Right atrium auricular region (tissue), 2 donors: ENCODE measurements around the gene TBC1D10A. TPM values are rescaled to one million over a fixed set of nuclear protein-coding genes. Genes with fewer than 3 reads are reported as not detected.

Source experiments
- DNase-seq: peaks from one replicate; pipeline ENCODE4 v3.0.0-alpha.2; 2019; ENCODE audit warnings: low spot score
- H3K27ac ChIP-seq, 2 donors: fragments of 200-600 bp; sonication (generic); 1 replicate in 1 of 2; 2 replicates in 1 of 2; pipeline ENCODE4 v1.5.1; 2016 to 2019
- H3K27me3 ChIP-seq, 2 donors: fragments of 200-600 bp; sonication (generic); one replicate each; pipeline versions ENCODE4 v1.5.1 to v1.6.0; 2017 to 2019
- H3K36me3 ChIP-seq: fragments of 200-600 bp; sonication (generic); one replicate; pipeline ENCODE4 v1.5.1; 2016
- H3K4me1 ChIP-seq, 2 donors: fragments of 200-600 bp; sonication (generic); one replicate each; pipeline versions ENCODE4 v1.5.1 to v1.6.0; 2017 to 2019
- H3K4me3 ChIP-seq, 2 donors: fragments of 200-600 bp; sonication (generic); 1 replicate in 1 of 2; 2 replicates in 1 of 2; pipeline ENCODE4 v1.5.1; 2017 to 2019; ENCODE audit warnings: mild to moderate bottlenecking in 1 of 2, moderate library complexity in 1 of 2
- H3K9me3 ChIP-seq, 2 donors: fragments of 200-600 bp; sonication (generic); one replicate each; pipeline ENCODE4 v1.5.1; 2019
- total RNA-seq, 2 donors: library from RNA; depleted of rRNA; stranded (reverse); fragments of >200 nt; gene quantifications; one replicate each; pipeline ENCODE4 v1.1.0, GENCODE V29; 2016
- TF ChIP-seq, protein P1 (sequence below), 2 donors: fragments of 200-600 bp; sonication (generic); IDR thresholded peaks; one replicate each; pipeline ENCODE4 v1.5.1; 2019; ENCODE audit warnings: antibody characterized with exemption in 2 of 2

TBC1D10A gene
- total RNA-seq, 2 donors from 2014 or later, result 5.9 to 9.3 TPM

DNA sequence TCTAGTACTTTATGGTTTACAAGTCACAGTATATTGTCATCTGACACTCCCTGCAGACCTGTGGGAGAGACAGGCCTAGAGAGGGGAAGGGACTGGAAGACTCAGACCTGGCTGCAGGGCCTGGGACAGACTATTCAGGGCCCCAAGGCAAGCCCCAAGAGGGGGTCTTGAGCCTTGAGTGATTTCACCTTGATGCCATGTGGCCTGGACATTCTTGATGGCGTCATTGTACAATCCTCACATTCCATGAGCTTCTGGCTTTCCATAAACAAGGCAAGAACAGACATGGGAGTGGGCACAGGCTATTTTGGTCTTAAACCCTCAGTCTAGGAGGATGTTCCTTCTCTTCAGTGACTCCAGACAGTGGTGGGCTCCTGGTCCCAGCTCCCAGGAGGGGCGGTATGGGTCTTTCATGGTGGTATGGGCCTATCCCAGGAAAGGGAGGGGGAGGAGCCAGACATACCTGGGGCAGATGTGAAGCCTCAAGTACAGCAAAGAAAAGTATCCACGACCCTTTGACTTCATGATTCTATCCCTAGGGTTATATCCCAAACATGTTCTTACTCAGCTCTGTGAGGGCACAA, 1.8 kb upstream of the TBC1D10A start:
- Histone ChIP-seq H3K27ac (no peak overlapping the region), H3K9me3 (no peaks in the 10 kb centered on the region), H3K4me1 (peaks cover 0 to 32% of the 10 kb centered on the region in 2 donors), H3K27me3 (no peaks in the 10 kb centered on the region), H3K36me3 (peaks cover 14% of the 10 kb centered on the region), H3K4me3 (no peak overlapping the region)
- TF ChIP-seq, protein P1, sequence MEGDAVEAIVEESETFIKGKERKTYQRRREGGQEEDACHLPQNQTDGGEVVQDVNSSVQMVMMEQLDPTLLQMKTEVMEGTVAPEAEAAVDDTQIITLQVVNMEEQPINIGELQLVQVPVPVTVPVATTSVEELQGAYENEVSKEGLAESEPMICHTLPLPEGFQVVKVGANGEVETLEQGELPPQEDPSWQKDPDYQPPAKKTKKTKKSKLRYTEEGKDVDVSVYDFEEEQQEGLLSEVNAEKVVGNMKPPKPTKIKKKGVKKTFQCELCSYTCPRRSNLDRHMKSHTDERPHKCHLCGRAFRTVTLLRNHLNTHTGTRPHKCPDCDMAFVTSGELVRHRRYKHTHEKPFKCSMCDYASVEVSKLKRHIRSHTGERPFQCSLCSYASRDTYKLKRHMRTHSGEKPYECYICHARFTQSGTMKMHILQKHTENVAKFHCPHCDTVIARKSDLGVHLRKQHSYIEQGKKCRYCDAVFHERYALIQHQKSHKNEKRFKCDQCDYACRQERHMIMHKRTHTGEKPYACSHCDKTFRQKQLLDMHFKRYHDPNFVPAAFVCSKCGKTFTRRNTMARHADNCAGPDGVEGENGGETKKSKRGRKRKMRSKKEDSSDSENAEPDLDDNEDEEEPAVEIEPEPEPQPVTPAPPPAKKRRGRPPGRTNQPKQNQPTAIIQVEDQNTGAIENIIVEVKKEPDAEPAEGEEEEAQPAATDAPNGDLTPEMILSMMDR (IDR thresholded peaks at IDR 0.05), result no peak
- DNase-seq, result no peak

DNA sequence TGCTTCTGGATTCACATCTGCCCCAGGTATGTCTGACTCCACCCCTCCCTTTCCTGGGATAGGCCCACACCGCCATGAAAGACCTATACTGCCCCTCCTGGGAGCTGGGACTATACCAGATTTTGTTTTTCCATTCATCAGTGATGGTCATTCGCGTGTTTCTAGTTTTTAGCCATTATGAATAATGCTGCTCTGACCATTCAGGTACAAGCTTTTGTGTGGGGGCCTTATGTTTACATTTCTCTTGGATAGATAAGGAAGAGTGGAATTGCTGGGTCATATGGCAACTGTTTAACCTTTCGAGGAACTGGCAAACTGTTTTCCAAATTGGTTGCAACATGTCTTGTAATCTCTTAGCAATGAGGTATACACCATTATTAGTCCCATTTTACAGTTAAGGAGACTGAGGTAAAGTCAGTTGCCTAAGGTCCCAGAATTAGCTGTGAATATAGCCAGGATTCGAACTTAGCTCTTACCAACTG, 1.2 kb upstream of the TBC1D10A start:
- no peak for DNase-seq
- Histone ChIP-seq H3K36me3 (peaks cover 7% of the 10 kb centered on the region), H3K27me3 (no peaks in the 10 kb centered on the region), H3K4me3 (no peak overlapping the region), H3K9me3 (no peaks in the 10 kb centered on the region), H3K27ac (no peak overlapping the region), H3K4me1 (peaks cover 0 to 37% of the 10 kb centered on the region in 2 donors)
- TF ChIP-seq, protein P1 (IDR thresholded peaks at IDR 0.05), result no peak

DNA sequence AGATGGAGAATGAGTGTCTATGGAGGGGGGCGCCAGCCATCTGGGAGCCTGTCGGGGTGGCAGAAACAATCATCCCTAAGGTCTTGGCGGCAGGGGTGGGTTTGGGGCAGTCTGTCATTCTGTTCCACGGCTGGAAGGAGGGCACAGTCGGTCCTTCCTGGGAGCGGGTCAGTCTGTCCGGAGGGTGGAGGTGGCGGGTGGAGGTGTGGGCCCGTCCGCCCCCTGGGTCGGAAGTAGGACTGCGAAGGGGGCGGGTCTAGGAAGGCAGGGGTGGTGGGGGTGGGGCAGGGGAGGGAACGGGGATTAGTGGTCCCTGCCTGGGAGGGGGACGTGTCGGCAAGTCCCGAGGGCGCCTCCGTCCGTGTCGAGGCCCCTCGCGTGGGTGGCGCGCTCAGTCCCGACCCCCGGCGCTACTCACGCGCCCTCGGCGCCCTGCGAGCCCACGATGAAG, 461 bp downstream of the TBC1D10A start:
- peak overlapping the region; percentile 89 to 90 for H3K27ac ChIP-seq
- no peaks in the 10 kb centered on the region for H3K27me3 ChIP-seq
- no peaks in the 10 kb centered on the region for H3K36me3 ChIP-seq
- TF ChIP-seq, protein P1 (IDR thresholded peaks at IDR 0.05), result no peak
- no peaks in the 10 kb centered on the region for H3K9me3 ChIP-seq
- peaks cover 0 to 52% of the 10 kb centered on the region in 2 donors for H3K4me1 ChIP-seq
- DNase-seq, result no peak
- peak overlapping the region; percentile 91 to 99 for H3K4me3 ChIP-seq

DNA sequence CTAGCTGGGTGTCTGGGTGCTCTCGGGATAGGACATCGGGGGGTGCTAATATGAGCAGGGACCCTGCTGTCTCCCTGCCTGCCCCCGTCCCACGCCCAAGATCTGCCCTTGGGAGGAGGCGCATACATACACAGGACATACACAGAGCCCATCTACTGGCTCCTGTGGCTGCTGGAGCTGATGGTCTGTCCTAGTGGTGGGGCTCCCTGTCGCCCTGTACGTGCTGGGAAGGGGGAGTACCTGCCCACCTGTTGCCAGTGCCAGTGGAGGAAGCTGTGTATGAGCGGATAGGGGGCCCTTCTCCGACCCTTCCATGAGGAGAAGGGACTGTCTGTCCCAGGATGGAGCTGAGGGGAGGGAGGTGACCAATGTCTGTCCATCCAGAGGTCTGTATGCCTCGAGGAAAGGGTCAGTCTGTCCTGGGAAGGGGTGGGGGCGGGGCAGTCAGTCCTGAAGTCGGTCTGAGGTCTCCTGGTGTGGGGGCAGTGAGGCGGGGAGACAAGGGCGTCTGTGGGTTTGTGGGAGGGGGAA, 952 bp downstream of the TBC1D10A start:
- TF ChIP-seq, protein P1 (IDR thresholded peaks at IDR 0.05), result no peak
- Histone ChIP-seq H3K4me1 (peaks cover 0 to 57% of the 10 kb centered on the region in 2 donors), H3K4me3 (peak overlapping the region; percentile 91 to 99), H3K9me3 (no peaks in the 10 kb centered on the region), H3K27me3 (no peaks in the 10 kb centered on the region), H3K27ac (peak overlapping the region; percentile 89 to 90), H3K36me3 (no peaks in the 10 kb centered on the region)
- no peak for DNase-seq

DNA sequence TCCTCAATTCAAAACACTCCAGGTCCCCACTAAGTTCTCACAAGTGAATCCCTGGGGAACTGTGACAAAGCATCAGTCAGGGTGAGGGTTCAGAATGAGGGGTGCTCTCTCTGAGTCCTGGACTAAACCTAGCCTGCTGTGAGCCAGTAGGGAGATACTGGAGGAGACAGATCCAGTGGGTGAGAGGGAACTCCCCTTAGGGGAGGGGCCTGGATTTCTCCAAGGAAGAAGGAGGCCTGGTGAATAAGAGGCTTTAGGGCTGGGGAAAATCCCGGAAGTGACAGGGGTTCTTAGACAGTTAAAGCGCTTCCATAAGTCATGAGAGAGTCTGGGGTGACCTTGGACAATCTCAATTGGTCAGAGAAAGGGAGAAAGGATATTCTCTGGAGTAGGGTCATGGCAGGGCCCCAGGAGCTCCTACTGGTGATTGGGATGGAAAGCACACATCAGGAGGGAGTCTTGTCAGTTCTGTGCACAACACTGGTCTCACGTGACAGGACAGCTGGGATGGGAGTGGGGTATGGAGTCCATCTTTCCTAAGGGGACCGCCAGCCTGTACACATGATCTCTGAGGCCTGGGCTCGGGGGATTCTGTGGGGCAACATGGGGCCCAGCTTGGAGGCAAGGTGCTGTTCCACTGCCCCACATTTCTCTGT, 1.5 kb downstream of the TBC1D10A start:
- DNase-seq, result peak; percentile 84
- H3K36me3 ChIP-seq, result no peaks in the 10 kb centered on the region
- H3K4me3 ChIP-seq, result peak overlapping the region; percentile 91 to 99
- TF ChIP-seq, protein P1 (IDR thresholded peaks at IDR 0.05), result no peak
- H3K4me1 ChIP-seq, result peaks cover 0 to 63% of the 10 kb centered on the region in 2 donors
- H3K9me3 ChIP-seq, result no peaks in the 10 kb centered on the region
- H3K27me3 ChIP-seq, result no peaks in the 10 kb centered on the region
- peak overlapping the region; percentile 89 to 90 for H3K27ac ChIP-seq
